KMS-11 (cell line): Measurements from ENCODE around the gene PTPN20.

Experiments
- H2AFZ ChIP-seq: fragments of 200-600 bp; sonication (generic); 2 replicates; pipeline ENCODE4 v1.6.1; 2016; ENCODE audit warnings: antibody characterized with exemption, mixed run types, low read depth
- H3K27ac ChIP-seq: fragments of 200-600 bp; sonication (generic); 2 replicates; pipeline ENCODE4 v1.6.1; 2016; ENCODE audit warnings: mild to moderate bottlenecking, mixed run types
- H3K27me3 ChIP-seq: fragments of 200-600 bp; sonication (generic); 2 replicates; pipeline ENCODE4 v1.6.1; 2017; ENCODE audit warnings: mild to moderate bottlenecking, low read depth, mixed run types, moderate library complexity; ENCODE audit not compliant: insufficient read depth
- H3K36me3 ChIP-seq: fragments of 200-600 bp; sonication (generic); 2 replicates; pipeline ENCODE4 v1.6.1; 2017; ENCODE audit warnings: mild to moderate bottlenecking, mixed run types; ENCODE audit not compliant: insufficient read depth
- H3K4me1 ChIP-seq: fragments of 200-600 bp; sonication (generic); 2 replicates; pipeline ENCODE4 v1.6.1; 2016; ENCODE audit warnings: mild to moderate bottlenecking, low read depth, mixed run types; ENCODE audit not compliant: poor library complexity, severe bottlenecking
- H3K4me2 ChIP-seq: fragments of 200-600 bp; sonication (generic); 2 replicates; pipeline ENCODE4 v1.7.0; 2016; ENCODE audit warnings: mild to moderate bottlenecking, mixed run types
- H3K4me3 ChIP-seq: fragments of 200-600 bp; sonication (generic); IDR thresholded peaks from 2 replicates; pipeline ENCODE4 v1.6.1; 2017; ENCODE audit warnings: low read depth, low read length, mixed read lengths; ENCODE audit not compliant: insufficient read depth
- H3K79me2 ChIP-seq: fragments of 200-600 bp; sonication (generic); 2 replicates; pipeline ENCODE4 v1.6.1; 2016; ENCODE audit warnings: low read depth, mixed run types; ENCODE audit not compliant: insufficient read depth
- H3K9ac ChIP-seq: fragments of 200-600 bp; sonication (generic); 2 replicates; pipeline ENCODE4 v1.6.1; 2016; ENCODE audit warnings: mild to moderate bottlenecking, mixed run types
- H4K20me1 ChIP-seq: fragments of 200-600 bp; sonication (generic); 2 replicates; pipeline ENCODE4 v1.6.1; 2016; ENCODE audit warnings: mild to moderate bottlenecking, mixed run types; ENCODE audit not compliant: insufficient read depth
- CTCF ChIP-seq: fragments of 200-600 bp; sonication (generic); conservative IDR thresholded peaks from 2 replicates; pipeline ENCODE4 v1.6.1; 2017; ENCODE audit warnings: low read depth, mild to moderate bottlenecking, antibody characterized with exemption, low read length, moderate library complexity, mixed read lengths

The PTPN20 gene

GRCh38 chr10:47008769-47009168, 97.5 kb downstream of the PTPN20 start:
- Histone ChIP-seq H3K9ac (no peak overlapping the region), H3K4me1 (no peaks in the 10 kb centered on the region), H3K4me2 (no peak overlapping the region), H3K4me3 (no peak overlapping the region), H3K36me3 (no peaks in the 10 kb centered on the region), H2AFZ (no peak overlapping the region), H4K20me1 (no peaks in the 10 kb centered on the region), H3K27ac (no peak overlapping the region), H3K79me2 (no peaks in the 10 kb centered on the region), H3K27me3 (no peaks in the 10 kb centered on the region)
- no peak for TF ChIP-seq CTCF

DNA sequence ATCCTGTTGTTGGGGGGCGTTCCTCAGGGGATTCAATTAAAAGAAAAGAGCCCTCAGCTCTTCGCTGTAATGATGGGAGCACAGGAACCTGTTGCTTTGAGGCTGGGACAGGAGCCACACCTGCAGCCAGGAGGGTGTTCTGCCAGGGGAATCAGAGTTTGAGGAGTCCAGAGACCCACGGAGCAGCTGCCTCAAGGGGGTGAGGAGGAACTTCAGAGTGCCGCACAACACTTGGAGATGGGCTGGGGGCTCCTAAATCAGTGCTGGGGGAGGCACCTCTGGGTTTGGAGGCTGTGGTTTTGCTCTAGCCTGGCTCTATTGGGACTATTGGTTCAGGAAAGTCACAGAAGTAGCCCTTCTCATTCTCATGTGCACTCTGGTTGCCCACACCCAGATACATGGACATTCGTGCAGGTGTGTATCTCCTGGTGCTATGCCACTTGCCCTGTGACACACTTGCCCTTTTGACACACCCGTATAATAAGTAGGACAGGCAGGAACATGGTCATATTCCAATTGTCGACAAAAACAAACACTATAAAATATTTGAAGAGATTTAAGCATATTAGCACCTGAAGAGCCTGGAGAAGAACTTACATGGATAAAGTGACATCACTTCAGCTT, 98.1 kb downstream of the PTPN20 start:
- no peak for TF ChIP-seq CTCF
- Histone ChIP-seq H3K9ac (no peak overlapping the region), H4K20me1 (no peaks in the 10 kb centered on the region), H3K4me1 (no peaks in the 10 kb centered on the region), H3K36me3 (no peaks in the 10 kb centered on the region), H3K79me2 (no peaks in the 10 kb centered on the region), H3K4me3 (no peak overlapping the region), H3K27ac (no peak overlapping the region), H2AFZ (no peak overlapping the region), H3K4me2 (no peak overlapping the region), H3K27me3 (no peaks in the 10 kb centered on the region)

DNA sequence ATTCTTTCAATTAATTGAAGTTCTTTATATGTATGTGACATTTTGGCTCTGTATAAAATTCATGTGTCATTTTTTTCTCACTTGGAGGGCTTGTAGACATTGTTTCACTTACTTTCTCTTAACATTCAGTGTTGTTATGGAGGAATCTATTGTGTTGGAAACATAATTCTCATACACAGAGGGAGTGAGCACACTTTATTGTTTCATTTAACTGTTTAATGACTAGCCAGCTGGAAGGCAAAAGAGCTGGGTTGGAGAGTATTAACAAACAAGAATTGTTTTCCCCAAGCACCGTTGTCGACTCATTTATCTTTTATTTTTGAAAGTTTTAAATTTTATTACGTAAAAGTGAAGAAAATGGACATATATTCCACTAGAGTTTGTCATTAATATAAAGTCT, 98.8 kb downstream of the PTPN20 start:
- Histone ChIP-seq H3K4me3 (no peak overlapping the region), H3K4me1 (no peaks in the 10 kb centered on the region), H3K27ac (no peak overlapping the region), H3K4me2 (no peak overlapping the region), H3K27me3 (no peaks in the 10 kb centered on the region), H3K79me2 (no peaks in the 10 kb centered on the region), H3K9ac (no peak overlapping the region), H2AFZ (no peak overlapping the region), H4K20me1 (no peaks in the 10 kb centered on the region), H3K36me3 (no peaks in the 10 kb centered on the region)
- no peak for TF ChIP-seq CTCF

GRCh38 chr10:47012214-47012613, 101.0 kb downstream of the PTPN20 start:
- no peak overlapping the region for H3K9ac ChIP-seq
- no peak overlapping the region for H2AFZ ChIP-seq
- H3K4me2 ChIP-seq, result no peak overlapping the region
- no peaks in the 10 kb centered on the region for H4K20me1 ChIP-seq
- no peaks in the 10 kb centered on the region for H3K79me2 ChIP-seq
- no peaks in the 10 kb centered on the region for H3K36me3 ChIP-seq
- H3K4me3 ChIP-seq, result no peak overlapping the region
- no peak for TF ChIP-seq CTCF
- H3K4me1 ChIP-seq, result no peaks in the 10 kb centered on the region
- no peaks in the 10 kb centered on the region for H3K27me3 ChIP-seq
- H3K27ac ChIP-seq, result no peak overlapping the region
